HG02981 (cell line): ENCODE data around the gene MOV10L1.
"Not testable (repeated sequence)": the region's sequence is repeated elsewhere in the genome, so short reads cannot be mapped to it uniquely, and the experiment has no call there.

ENCODE experiments used
- ATAC-seq: cut with Tn5 transposase; IDR thresholded peaks from one replicate; pipeline ENCODE4 v1.9.1; 2021; ENCODE audit warnings: mild to moderate bottlenecking, moderate library complexity; ENCODE audit not compliant: unreplicated experiment

Gene MOV10L1

GRCh38 chr22:50199829-50200460, 110.1 kb downstream of the MOV10L1 start:
- no peak for ATAC-seq

GRCh38 chr22:50200461-50201190, 110.8 kb downstream of the MOV10L1 start, which contains the start of gene SELENOO:
Gene SELENOO (plus strand): TSS chr22:50201011. CDS start chr22:50201037, 26 bp downstream.
- ATAC-seq: peak; percentile 66

DNA sequence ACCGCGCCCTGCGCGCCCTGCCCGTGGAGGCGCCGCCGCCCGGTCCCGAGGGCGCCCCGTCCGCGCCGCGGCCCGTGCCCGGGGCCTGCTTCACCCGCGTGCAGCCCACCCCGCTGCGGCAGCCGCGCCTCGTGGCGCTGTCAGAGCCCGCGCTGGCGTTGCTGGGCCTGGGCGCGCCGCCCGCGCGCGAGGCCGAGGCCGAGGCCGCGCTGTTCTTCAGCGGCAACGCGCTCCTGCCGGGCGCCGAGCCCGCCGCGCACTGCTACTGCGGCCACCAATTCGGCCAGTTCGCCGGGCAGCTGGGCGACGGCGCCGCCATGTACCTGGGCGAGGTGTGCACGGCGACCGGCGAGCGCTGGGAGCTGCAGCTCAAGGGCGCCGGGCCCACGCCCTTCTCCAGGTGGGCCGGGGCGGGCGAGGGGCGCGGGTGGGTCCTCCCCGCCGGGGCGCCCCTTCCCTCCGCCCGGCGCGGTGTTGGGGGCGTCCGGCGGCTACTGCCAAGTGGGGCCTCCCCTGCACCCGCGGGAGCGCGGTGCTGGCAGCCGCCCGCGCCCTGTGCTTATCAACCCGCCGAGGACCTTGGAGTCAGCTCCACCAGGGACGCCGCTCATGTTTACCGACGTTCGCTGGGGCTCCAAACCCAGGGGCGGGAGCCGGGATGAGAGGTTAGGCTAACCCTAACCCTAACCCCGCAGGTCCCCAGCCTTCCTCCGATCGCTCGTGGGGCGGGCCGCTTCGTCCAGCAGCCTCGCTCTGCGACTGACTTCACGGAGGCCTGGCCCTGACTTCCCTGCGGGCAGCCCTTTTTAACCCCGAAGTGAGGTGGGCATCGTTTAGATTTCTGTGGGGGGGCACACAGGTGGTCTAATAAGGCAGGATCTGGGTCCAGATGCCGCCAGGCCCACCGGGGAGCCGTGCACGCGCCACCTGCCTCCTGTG, 111.7 kb downstream of the MOV10L1 start:
- peak; percentile 26 for ATAC-seq

- no peak for ATAC-seq
These were observed 112.4 kb downstream of the MOV10L1 start for GRCh38 chr22:50202130-50202666.

- ATAC-seq: no peak
These were observed 113.5 kb downstream of the MOV10L1 start for GRCh38 chr22:50203288-50203687.

GRCh38 chr22:50204571-50204970, 114.8 kb downstream of the MOV10L1 start:
- ATAC-seq: no peak

GRCh38 chr22:50204998-50205397, 115.2 kb downstream of the MOV10L1 start:
- ATAC-seq: not testable (repeated sequence)

DNA sequence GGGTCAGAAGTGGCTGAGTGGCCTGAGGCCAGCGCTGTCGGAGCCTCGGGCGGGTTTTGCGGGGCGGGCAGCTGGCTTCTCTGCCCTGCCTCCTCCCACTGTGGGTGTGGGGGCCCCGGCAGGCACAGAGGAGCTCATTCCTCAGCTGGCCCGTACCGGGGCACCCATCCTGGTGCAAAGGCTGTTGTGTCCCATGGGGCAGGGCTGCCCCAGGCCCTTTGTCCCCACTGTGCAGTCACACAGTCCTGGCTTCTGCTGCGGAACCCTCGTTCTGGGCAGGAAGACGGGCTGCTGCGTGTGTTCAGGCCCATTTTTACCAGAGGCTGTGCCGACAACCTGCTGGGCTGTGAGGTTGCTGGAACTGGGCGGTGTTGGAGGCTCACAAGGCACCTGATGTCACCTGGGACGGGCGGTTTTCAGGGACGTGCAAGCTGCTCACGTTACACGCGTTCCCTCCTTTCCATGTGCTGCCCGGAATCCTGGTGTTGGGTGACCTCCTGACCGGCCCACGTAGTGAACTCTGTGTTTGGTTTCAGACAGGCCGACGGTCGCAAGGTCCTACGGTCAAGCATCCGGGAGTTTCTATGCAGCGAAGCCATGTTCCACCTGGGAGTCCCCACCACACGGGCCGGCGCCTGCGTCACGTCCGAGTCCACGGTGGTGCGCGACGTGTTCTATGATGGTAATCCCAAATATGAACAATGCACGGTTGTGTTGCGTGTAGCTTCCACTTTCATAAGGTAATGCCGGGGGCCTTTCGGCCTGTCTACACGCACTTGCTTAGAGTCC, 116.2 kb downstream of the MOV10L1 start:
- no peak for ATAC-seq

- ATAC-seq: no peak
These were observed 116.8 kb downstream of the MOV10L1 start for GRCh38 chr22:50206599-50206998.

DNA sequence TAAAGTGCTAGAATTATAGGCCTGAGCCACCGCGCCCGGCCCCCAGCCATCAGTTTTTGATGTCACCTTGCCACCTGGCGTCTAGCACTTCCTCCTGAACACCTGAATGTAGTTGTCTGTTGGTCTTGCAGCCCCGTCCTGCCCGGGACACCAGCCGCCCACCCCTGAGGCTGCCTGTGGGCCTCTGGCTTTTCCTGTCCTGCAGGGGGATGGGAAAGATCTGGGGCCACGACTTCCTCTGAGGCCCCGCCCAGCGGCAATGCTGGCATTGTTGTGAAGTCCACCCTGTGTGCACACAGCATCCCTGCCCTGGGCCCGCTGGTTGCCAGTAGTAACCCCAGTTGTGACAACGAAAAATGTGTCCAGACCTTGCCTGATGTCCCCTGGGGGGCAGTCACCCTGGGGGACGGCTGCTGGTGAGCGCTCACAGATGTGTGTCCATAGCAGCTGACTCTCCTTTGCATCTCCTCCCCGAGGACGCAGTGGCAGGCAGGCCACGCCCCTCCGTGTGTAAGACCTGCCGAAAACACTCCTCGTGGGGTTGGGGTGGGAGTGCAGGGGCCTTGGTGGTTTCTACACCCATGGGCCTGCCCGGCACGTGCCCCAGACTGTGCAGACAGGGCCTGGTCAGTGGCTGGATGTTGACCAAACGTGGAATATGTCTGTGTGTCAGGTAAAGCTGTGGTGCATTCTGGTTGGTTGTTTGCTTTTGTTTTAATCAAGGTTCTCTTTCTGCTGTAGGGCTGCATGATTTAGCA, 117.8 kb downstream of the MOV10L1 start:
- ATAC-seq: no peak

DNA sequence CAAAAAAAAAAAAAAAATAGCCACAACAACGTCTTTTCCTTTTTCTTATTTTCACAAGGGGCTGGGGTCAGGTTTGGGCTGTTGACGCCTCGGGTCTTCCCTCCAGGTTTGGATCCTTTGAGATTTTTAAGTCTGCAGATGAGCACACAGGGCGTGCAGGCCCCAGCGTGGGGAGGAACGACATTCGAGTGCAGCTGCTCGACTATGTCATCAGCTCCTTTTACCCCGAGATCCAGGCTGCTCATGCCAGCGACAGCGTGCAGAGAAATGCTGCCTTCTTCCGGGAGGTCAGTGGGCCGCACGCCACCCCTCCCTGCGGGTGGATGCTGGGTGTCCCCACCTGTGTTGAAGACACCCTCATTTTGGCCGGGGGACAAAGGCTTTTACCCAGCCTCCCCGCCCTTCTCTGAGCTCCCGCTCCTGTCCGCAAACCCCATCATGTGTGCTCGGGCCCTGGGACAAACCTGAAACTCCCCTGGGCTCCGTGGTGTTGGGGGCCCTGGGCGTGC, 118.7 kb downstream of the MOV10L1 start:
- no peak for ATAC-seq

DNA sequence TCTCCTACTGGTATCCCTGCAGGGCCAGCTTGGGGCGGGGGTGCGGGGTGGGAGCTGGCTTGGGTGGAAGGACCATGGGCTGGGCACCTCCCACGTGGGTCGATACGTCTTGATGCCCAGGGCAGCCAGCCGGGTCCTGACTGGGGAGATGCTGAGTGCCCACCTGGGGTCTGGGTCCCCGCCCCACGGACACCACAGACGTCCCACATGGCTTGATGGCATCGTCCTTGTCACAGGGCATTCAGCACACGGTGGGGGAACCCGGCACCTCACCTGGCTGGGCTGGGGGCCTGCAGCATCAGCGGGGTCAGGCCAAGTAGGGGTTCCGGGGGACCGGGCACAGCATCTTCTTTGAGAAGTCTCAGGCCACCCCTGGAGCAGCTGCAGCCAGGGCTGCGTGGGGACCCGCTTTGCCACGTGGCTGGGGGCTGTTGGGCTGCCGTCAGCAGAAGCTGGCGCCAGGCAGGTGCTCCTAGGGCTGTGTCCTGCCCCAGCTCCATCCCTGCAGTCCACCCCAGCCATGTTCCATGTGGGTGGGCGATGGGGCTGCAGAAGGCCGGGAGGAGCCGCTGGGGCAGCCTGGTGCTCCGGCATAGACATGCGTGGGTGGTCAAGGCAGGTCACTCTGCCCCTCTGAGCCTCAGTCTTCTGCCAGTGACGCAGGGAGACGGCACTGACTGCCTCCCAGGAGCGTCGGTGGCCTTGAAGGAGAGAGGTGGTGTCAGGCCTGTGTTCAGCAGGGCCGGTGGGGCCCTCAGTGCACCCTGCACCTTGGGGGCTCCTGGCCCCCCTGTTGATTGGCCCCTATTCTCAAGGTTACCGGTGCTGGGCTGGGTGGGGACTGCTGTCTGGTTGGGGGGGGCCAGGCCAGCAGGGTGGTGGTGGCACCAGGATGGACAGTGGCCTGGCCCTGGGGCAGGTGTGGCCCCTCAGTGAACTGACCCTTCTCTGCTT, 119.4 kb downstream of the MOV10L1 start:
- ATAC-seq: no peak

DNA sequence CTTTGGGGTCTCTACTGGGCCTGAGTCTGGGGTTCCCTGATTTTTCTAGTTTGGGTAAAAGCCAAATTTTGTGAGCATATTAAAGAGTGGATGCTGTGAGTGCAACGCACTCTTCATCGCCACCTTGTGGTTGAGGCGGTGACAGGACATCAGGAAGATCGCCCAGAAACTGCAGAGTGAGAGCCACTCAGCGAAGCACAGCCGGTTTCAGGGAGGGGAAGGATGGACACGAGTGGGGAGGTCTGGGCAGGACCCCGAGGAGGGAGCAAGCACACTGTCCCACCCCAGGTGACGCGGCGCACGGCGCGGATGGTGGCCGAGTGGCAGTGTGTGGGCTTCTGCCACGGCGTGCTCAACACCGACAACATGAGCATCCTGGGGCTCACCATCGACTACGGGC, 120.1 kb downstream of the MOV10L1 start:
- no peak for ATAC-seq

GRCh38 chr22:50210378-50211139, 120.8 kb downstream of the MOV10L1 start:
- no peak for ATAC-seq

GRCh38 chr22:50211147-50211546, 121.3 kb downstream of the MOV10L1 start:
- ATAC-seq: no peak
